ENCODE measurements around the gene TM4SF5.

The TM4SF5 gene

DNA sequence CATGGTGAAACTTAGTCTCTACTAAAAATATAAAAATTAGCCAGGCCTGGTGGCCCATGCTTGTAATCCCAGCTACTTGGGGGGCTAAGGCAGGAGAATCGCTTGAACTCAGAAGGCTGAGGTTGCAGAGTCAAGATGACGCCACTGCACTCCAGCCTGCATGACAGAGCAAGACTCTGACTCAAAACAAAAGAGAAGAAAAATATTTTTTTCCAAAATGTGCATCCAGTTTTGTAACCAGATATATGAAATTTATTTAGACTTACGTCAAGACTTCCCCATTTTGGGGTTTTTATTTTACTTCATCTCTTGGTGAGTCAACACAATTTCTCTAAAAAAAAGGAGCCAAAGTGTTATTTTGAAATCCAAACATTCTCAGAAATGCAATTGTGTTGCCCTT is 5.5 kb upstream of the TM4SF5 start:
- no peaks in the 10 kb centered on the region for H4K20me1 ChIP-seq (ENCODE audit: low read depth, low read length)
- H2AFZ ChIP-seq (ENCODE audit: low read depth, low read length, severe bottlenecking) = no peak overlapping the region
- H3K36me3 ChIP-seq (ENCODE audit: low read length) = no peaks in the 10 kb centered on the region
- H3K9me2 ChIP-seq (replicated peaks; ENCODE audit: insufficient read depth, low read length) = no peaks in the 10 kb centered on the region
- no peaks in the 10 kb centered on the region for H3K27me3 ChIP-seq (ENCODE audit: low read length)
- H3K79me2 ChIP-seq (ENCODE audit: insufficient read depth, low read length) = no peaks in the 10 kb centered on the region
- H3K9me3 ChIP-seq (ENCODE audit: insufficient read depth, low read length) = no peaks in the 10 kb centered on the region
- no peak for TF ChIP-seq EZH2phosphoT487 (conservative IDR thresholded peaks at IDR 0.05; ENCODE audit: low read length)
- TF ChIP-seq CTCF (IDR thresholded peaks at IDR 0.05; ENCODE audit: insufficient read depth, low read length, poor library complexity, severe bottlenecking) = no peak
- no peak overlapping the region for H3K9ac ChIP-seq (ENCODE audit: low read length)
- H3K4me3 ChIP-seq (ENCODE audit: insufficient read depth, low read length, poor library complexity, severe bottlenecking) = no peak overlapping the region
- no peaks in the 10 kb centered on the region for H3F3A ChIP-seq (ENCODE audit: insufficient read depth)
- no peak overlapping the region for H3K27ac ChIP-seq (ENCODE audit: low read depth, low read length)
- no peak overlapping the region for H3K4me2 ChIP-seq (ENCODE audit: low read depth, low read length, poor library complexity, severe bottlenecking)

- no peak overlapping the region for H3K9ac ChIP-seq (ENCODE audit: low read length)
- H4K20me1 ChIP-seq (ENCODE audit: low read depth, low read length) = no peaks in the 10 kb centered on the region
- H2AFZ ChIP-seq (ENCODE audit: low read depth, low read length, severe bottlenecking) = no peak overlapping the region
- H3F3A ChIP-seq (ENCODE audit: insufficient read depth) = no peaks in the 10 kb centered on the region
- no peak overlapping the region for H3K4me3 ChIP-seq (ENCODE audit: insufficient read depth, low read length, poor library complexity, severe bottlenecking)
- H3K27ac ChIP-seq (ENCODE audit: low read depth, low read length) = no peak overlapping the region
- H3K36me3 ChIP-seq (ENCODE audit: low read length) = no peaks in the 10 kb centered on the region
- TF ChIP-seq CTCF (IDR thresholded peaks at IDR 0.05; ENCODE audit: insufficient read depth, low read length, poor library complexity, severe bottlenecking) = no peak
- no peak for TF ChIP-seq EZH2phosphoT487 (conservative IDR thresholded peaks at IDR 0.05; ENCODE audit: low read length)
- no peaks in the 10 kb centered on the region for H3K27me3 ChIP-seq (ENCODE audit: low read length)
- no peaks in the 10 kb centered on the region for H3K9me2 ChIP-seq (replicated peaks; ENCODE audit: insufficient read depth, low read length)
- no peaks in the 10 kb centered on the region for H3K79me2 ChIP-seq (ENCODE audit: insufficient read depth, low read length)
- H3K4me2 ChIP-seq (ENCODE audit: low read depth, low read length, poor library complexity, severe bottlenecking) = no peak overlapping the region
- H3K9me3 ChIP-seq (ENCODE audit: insufficient read depth, low read length) = no peaks in the 10 kb centered on the region
Observed at GRCh38 chr17:4766723-4767122, 5.0 kb upstream of the TM4SF5 start.

DNA sequence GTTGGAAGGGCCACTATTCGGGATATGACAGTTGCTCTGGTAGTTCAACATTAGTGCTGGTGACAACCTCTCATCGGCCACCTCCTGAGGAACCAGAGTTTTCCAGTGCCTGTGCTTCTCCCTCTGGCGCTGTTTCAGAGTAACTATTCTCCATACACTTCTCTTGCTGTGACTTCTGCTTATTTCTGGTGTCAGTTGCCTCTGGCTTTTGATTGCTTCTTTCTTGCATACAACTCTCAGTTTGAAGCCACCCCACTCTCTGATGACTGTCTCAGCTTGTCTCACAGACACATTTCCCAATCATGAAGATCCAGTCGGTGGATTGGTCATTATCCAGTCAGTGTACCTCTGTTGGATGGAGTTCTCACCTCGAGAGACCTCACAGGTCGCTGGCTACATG is 3.4 kb upstream of the TM4SF5 start:
- no peaks in the 10 kb centered on the region for H3K36me3 ChIP-seq (ENCODE audit: low read length)
- H3K9ac ChIP-seq (ENCODE audit: low read length) = no peak overlapping the region
- H2AFZ ChIP-seq (ENCODE audit: low read depth, low read length, severe bottlenecking) = no peak overlapping the region
- no peaks in the 10 kb centered on the region for H3K9me2 ChIP-seq (replicated peaks; ENCODE audit: insufficient read depth, low read length)
- H3K79me2 ChIP-seq (ENCODE audit: insufficient read depth, low read length) = no peaks in the 10 kb centered on the region
- no peaks in the 10 kb centered on the region for H4K20me1 ChIP-seq (ENCODE audit: low read depth, low read length)
- H3K4me2 ChIP-seq (ENCODE audit: low read depth, low read length, poor library complexity, severe bottlenecking) = no peak overlapping the region
- no peaks in the 10 kb centered on the region for H3K9me3 ChIP-seq (ENCODE audit: insufficient read depth, low read length)
- no peaks in the 10 kb centered on the region for H3F3A ChIP-seq (ENCODE audit: insufficient read depth)
- no peak overlapping the region for H3K4me3 ChIP-seq (ENCODE audit: insufficient read depth, low read length, poor library complexity, severe bottlenecking)
- H3K27ac ChIP-seq (ENCODE audit: low read depth, low read length) = no peak overlapping the region
- TF ChIP-seq EZH2phosphoT487 (conservative IDR thresholded peaks at IDR 0.05; ENCODE audit: low read length) (no peak), CTCF (IDR thresholded peaks at IDR 0.05; ENCODE audit: insufficient read depth, low read length, poor library complexity, severe bottlenecking) (no peak)
- no peaks in the 10 kb centered on the region for H3K27me3 ChIP-seq (ENCODE audit: low read length)

DNA sequence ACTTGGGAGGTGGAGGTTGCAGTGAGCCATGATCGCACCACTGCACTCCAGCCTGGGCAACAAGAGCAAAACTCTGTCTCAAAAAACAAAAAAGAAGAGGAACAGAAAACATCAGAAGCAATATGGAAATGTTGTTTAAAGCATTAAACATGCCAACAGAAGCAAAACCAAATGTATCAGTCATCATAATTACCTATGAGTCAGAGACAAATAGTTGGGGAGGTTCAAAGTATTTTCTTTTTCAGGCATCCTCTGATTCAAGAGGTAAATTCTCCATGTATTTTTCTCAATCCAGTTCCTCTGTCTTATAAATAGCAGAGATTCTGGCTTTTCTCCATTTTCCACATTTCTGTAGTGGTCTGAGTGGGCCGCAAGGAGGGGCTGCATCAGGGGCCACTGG is 2.1 kb upstream of the TM4SF5 start:
- H3K27me3 ChIP-seq (ENCODE audit: low read length) = no peaks in the 10 kb centered on the region
- no peak for TF ChIP-seq CTCF (IDR thresholded peaks at IDR 0.05; ENCODE audit: insufficient read depth, low read length, poor library complexity, severe bottlenecking)
- no peak for TF ChIP-seq EZH2phosphoT487 (conservative IDR thresholded peaks at IDR 0.05; ENCODE audit: low read length)
- H2AFZ ChIP-seq (ENCODE audit: low read depth, low read length, severe bottlenecking) = no peak overlapping the region
- no peaks in the 10 kb centered on the region for H3K9me3 ChIP-seq (ENCODE audit: insufficient read depth, low read length)
- H3K9me2 ChIP-seq (replicated peaks; ENCODE audit: insufficient read depth, low read length) = no peaks in the 10 kb centered on the region
- no peak overlapping the region for H3K27ac ChIP-seq (ENCODE audit: low read depth, low read length)
- no peaks in the 10 kb centered on the region for H4K20me1 ChIP-seq (ENCODE audit: low read depth, low read length)
- H3K36me3 ChIP-seq (ENCODE audit: low read length) = no peaks in the 10 kb centered on the region
- no peaks in the 10 kb centered on the region for H3F3A ChIP-seq (ENCODE audit: insufficient read depth)
- no peaks in the 10 kb centered on the region for H3K79me2 ChIP-seq (ENCODE audit: insufficient read depth, low read length)
- H3K4me3 ChIP-seq (ENCODE audit: insufficient read depth, low read length, poor library complexity, severe bottlenecking) = no peak overlapping the region
- no peak overlapping the region for H3K4me2 ChIP-seq (ENCODE audit: low read depth, low read length, poor library complexity, severe bottlenecking)
- H3K9ac ChIP-seq (ENCODE audit: low read length) = no peak overlapping the region
